Activated CD8-positive, alpha-beta memory T cell treated with anti-CD3 and anti-CD28 coated beads for 1 hour (primary cell): Measurements from ENCODE around the gene CYP27B1.

ENCODE experiments used
- DNase-seq, 2 donors: peaks; one replicate each; pipeline ENCODE4 v3.0.0-alpha.2; 2020; ENCODE audit warnings: low read depth in 1 of 2; ENCODE audit errors: extremely low read depth in 1 of 2

CYP27B1 gene

GRCh38 chr12:57751788-57752667, 14.8 kb downstream of the CYP27B1 start, which contains the start of gene CDK4:
Gene CDK4, minus strand, starts transcription at chr12:57752310. Its CDS starts 593 bp downstream, at chr12:57751717.
- peak; percentile 96 to 97 for DNase-seq

- no peak for DNase-seq
These were observed 15.5 kb downstream of the CYP27B1 start for GRCh38 chr12:57751432-57751787.

GRCh38 chr12:57750561-57751431, 16.1 kb downstream of the CYP27B1 start:
- no peak for DNase-seq

GRCh38 chr12:57749061-57749460, 17.8 kb downstream of the CYP27B1 start:
- DNase-seq, result no peak

GRCh38 chr12:57746025-57746424, 20.9 kb downstream of the CYP27B1 start:
- DNase-seq, result no peak

GRCh38 chr12:57745485-57745881, 21.4 kb downstream of the CYP27B1 start:
- DNase-seq, result no peak

- DNase-seq, result peak; percentile 86 to 94
These were observed 21.9 kb downstream of the CYP27B1 start, which contains the start of gene TSPAN31 for GRCh38 chr12:57744777-57745484. Gene TSPAN31, plus strand, starts transcription at chr12:57745039. Its CDS starts 116 bp downstream, at chr12:57745155.

GRCh38 chr12:57744194-57744776, 22.6 kb downstream of the CYP27B1 start:
- DNase-seq, result no peak

- no peak for DNase-seq
These were observed 23.1 kb downstream of the CYP27B1 start for GRCh38 chr12:57743769-57744168.

- DNase-seq, result peak; percentile 54 to 65
These were observed 24.8 kb downstream of the CYP27B1 start for GRCh38 chr12:57741844-57742738.

- no peak for DNase-seq
These were observed 25.5 kb downstream of the CYP27B1 start for GRCh38 chr12:57741413-57741789.

- DNase-seq, result peak in 1 of 2 donors; percentile 55
These were observed 26.0 kb downstream of the CYP27B1 start for GRCh38 chr12:57740656-57741412.

- no peak for DNase-seq
These were observed 26.9 kb downstream of the CYP27B1 start for GRCh38 chr12:57739914-57740538.

- DNase-seq, result no peak
These were observed 27.5 kb downstream of the CYP27B1 start for GRCh38 chr12:57739387-57739786.

GRCh38 chr12:57738661-57739237, 28.1 kb downstream of the CYP27B1 start, which contains the start of gene AGAP2:
Gene AGAP2, minus strand, starts transcription at chr12:57738742. Its CDS starts 496 bp downstream, at chr12:57738246.
- no peak for DNase-seq

- DNase-seq, result no peak
These were observed 29.1 kb downstream of the CYP27B1 start for GRCh38 chr12:57737467-57738460.
